ENCODE measurements around the gene ST7. TPM values are rescaled to one million over a fixed set of nuclear protein-coding genes. Genes with fewer than 3 reads are reported as not detected.

The ST7 gene
- total and polyA plus RNA-seq, 2 of the 8 experiments (the other 6 are each of a cell fraction or from before 2014, with no cell fraction given), result 16.3 to 18.0 TPM

DNA sequence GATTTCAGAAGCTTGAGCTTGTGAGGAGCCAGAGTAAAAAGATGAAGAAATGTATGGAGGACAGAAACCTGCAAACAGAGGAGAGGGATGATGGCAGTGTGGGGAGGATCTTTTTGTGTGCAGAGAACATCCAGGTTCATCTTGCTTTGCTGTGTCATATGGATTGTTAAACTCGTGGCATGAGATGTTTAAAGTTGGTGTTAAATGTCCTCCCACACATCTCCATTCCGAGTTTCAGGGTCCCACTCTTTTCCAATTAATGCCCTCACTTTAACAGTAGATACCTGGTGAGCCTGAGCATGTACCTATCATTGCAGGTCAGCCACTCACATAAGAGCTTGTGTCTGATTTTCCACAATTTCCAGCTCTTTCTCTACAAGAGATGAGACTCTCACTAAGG is 147.7 kb downstream of the ST7 start:
- TF ChIP-seq TBP (IDR thresholded peaks at IDR 0.05; ENCODE audit: low read depth, low read length) (no peak), CBX5 (IDR thresholded peaks at IDR 0.05; ENCODE audit: low read depth, low read length) (no peak), SP1 (IDR thresholded peaks at IDR 0.05; ENCODE audit: low read depth, low read length) (no peak), SRF (IDR thresholded peaks at IDR 0.05; ENCODE audit: low read depth, low read length) (no peak), GTF2F1 (IDR thresholded peaks at IDR 0.05; ENCODE audit: borderline replicate concordance, low read depth, low read length) (no peak), RAD21 (IDR thresholded peaks at IDR 0.05 in 1 of 2, conservative IDR thresholded peaks at IDR 0.05 in 1 of 2; ENCODE audit: low read depth in 2 of 2, low read length in 2 of 2) (no peak), ASH2L (IDR thresholded peaks at IDR 0.05; ENCODE audit: low read length) (no peak), SIX5 (IDR thresholded peaks at IDR 0.05; ENCODE audit: low read depth, low read length) (no peak)
- H3K4me1 ChIP-seq (replicated peaks in 1 of 4; ENCODE audit: control insufficient read depth in 3 of 4, insufficient read depth in 4 of 4, low read length in 3 of 4), result 0 out of 7 replicates have a peak, but pooled peaks cover 0 to 2% (median 0%) of the 10 kb centered on the region in 4 experiments
- no peak overlapping the region for H3K4me2 ChIP-seq (ENCODE audit: insufficient read depth in 1 of 2, low read depth in 2 of 2, low read length in 2 of 2)
- H3K9me3 ChIP-seq (ENCODE audit: insufficient read depth in 2 of 2, low read depth in 1 of 2, low read length in 1 of 2), result no peaks in the 10 kb centered on the region
- H2BK20ac ChIP-seq (ENCODE audit: low read length), result no peak overlapping the region
- no peak overlapping the region for H4K8ac ChIP-seq (ENCODE audit: extremely low read depth, insufficient read depth, low read length)
- H4K91ac ChIP-seq (replicated peaks; ENCODE audit: insufficient read length, low read length), result no peak overlapping the region
- no peak overlapping the region for H2BK12ac ChIP-seq (ENCODE audit: low read depth, low read length)
- no peak overlapping the region for H2AK5ac ChIP-seq (ENCODE audit: low read depth, low read length)
- no peak for FAIRE-seq
- H3K27me3 ChIP-seq (replicated peaks in 1 of 4; ENCODE audit: control insufficient read depth in 3 of 4, extremely low read depth in 1 of 4, insufficient read depth in 3 of 4, low read length in 3 of 4), result no peaks in the 10 kb centered on the region
- H3K79me2 ChIP-seq (ENCODE audit: control insufficient read depth in 1 of 2, insufficient read depth in 2 of 2, low read length in 2 of 2), result no peaks in the 10 kb centered on the region
- no peak overlapping the region for H3K18ac ChIP-seq (ENCODE audit: extremely low read depth, low read length)
- no peak overlapping the region for H4K5ac ChIP-seq (ENCODE audit: insufficient read length, low read depth, low read length)
- H4K20me1 ChIP-seq (replicated peaks in 1 of 2; ENCODE audit: control insufficient read depth in 1 of 2, insufficient read depth in 2 of 2, low read length in 2 of 2), result no peaks in the 10 kb centered on the region
- no peak overlapping the region for H3K56ac ChIP-seq (replicated peaks; ENCODE audit: insufficient read length, low read depth, low read length)
- no peak overlapping the region for H2BK5ac ChIP-seq (ENCODE audit: low read depth, low read length)
- no peak overlapping the region for H3K4me3 ChIP-seq (ENCODE audit: extremely low read depth in 1 of 4, insufficient read depth in 2 of 4, low read depth in 3 of 4, low read length in 4 of 4)
- no peak overlapping the region for H2AFZ ChIP-seq (ENCODE audit: low read length)
- H3K79me1 ChIP-seq (ENCODE audit: low read depth, low read length), result no peaks in the 10 kb centered on the region; the same call in 1 of the 2 replicates
- no peak overlapping the region for H2BK120ac ChIP-seq (replicated peaks; ENCODE audit: low read depth, low read length)
- H3K14ac ChIP-seq (ENCODE audit: insufficient read length), result no peak overlapping the region
- H2BK15ac ChIP-seq (ENCODE audit: low read length), result no peak overlapping the region
- no peak overlapping the region for H3K4ac ChIP-seq (replicated peaks; ENCODE audit: insufficient read length, low read depth, low read length)
- 85% methylated on average over 2 of the region's 2 CpGs; no CpG with 5 or more reads in 1 of the 2 experiments for WGBS, 2 experiments (ENCODE audit: extremely low coverage in 1 of 2, insufficient coverage in 1 of 2, insufficient read length in 1 of 2, insufficient replicate concordance in 2 of 2, low coverage in 1 of 2, low lambda C conversion rate in 2 of 2, missing lambda C conversion rate in 1 of 2)
- H3K36me3 ChIP-seq (ENCODE audit: control insufficient read depth in 2 of 4, insufficient read depth in 4 of 4, low read length in 3 of 4), result no peaks in the 10 kb centered on the region
- H3K23me2 ChIP-seq (ENCODE audit: low read depth, low read length), result no peaks in the 10 kb centered on the region
- CTCF ChIA-PET (ENCODE audit: partially characterized antibody), result interaction anchor here (1.6 kb wide), 1 partner anchor 64 kb away, joined by 4 read pairs; no protein-coding TSS in a partner anchor
- no peak for DNase-seq (ENCODE audit: low read depth in 1 of 2, low spot score in 2 of 2)
- H3K23ac ChIP-seq (ENCODE audit: insufficient read length), result no peak overlapping the region
- no peak overlapping the region for H3K27ac ChIP-seq (ENCODE audit: low read depth, low read length)
- POLR2A ChIA-PET (ENCODE audit: partially characterized antibody), result no interaction called here
- no peak overlapping the region for H3K9ac ChIP-seq (replicated peaks in 1 of 4; ENCODE audit: extremely low read depth in 1 of 4, low read depth in 3 of 4, low read length in 3 of 4)

All from H1 (cell line).